NCI-H1694 (cell line): ENCODE measurements around the gene PLEKHA6.

ENCODE experiments used
- DNase-seq: peaks from one replicate; lab custom pipeline; 2025; lab: John Stamatoyannopoulos, UW

The PLEKHA6 gene

GRCh38 chr1:204262506-204263253, 97.0 kb downstream of the PLEKHA6 start:
- DNase-seq: no peak

GRCh38 chr1:204261746-204262505, 97.8 kb downstream of the PLEKHA6 start:
- no peak for DNase-seq

GRCh38 chr1:204261266-204261665, 98.5 kb downstream of the PLEKHA6 start:
- DNase-seq: no peak

GRCh38 chr1:204260601-204261197, 99.0 kb downstream of the PLEKHA6 start:
- no peak for DNase-seq

- DNase-seq: no peak
These were observed 99.9 kb downstream of the PLEKHA6 start for GRCh38 chr1:204259782-204260181.

GRCh38 chr1:204259196-204259595, 100.5 kb downstream of the PLEKHA6 start:
- no peak for DNase-seq

GRCh38 chr1:204258213-204259115, 101.3 kb downstream of the PLEKHA6 start:
- peak; percentile 36 for DNase-seq

GRCh38 chr1:204257446-204257845, 102.3 kb downstream of the PLEKHA6 start:
- DNase-seq: no peak

GRCh38 chr1:204256531-204256930, 103.2 kb downstream of the PLEKHA6 start:
- no peak for DNase-seq

- no peak for DNase-seq
These were observed 103.8 kb downstream of the PLEKHA6 start for GRCh38 chr1:204255966-204256365.

GRCh38 chr1:204255225-204255624, 104.5 kb downstream of the PLEKHA6 start:
- peak; percentile 40 for DNase-seq

- DNase-seq: no peak
These were observed 105.6 kb downstream of the PLEKHA6 start for GRCh38 chr1:204254031-204254661.

GRCh38 chr1:204251926-204252689, 107.6 kb downstream of the PLEKHA6 start:
- no peak for DNase-seq

- no peak for DNase-seq
These were observed 108.4 kb downstream of the PLEKHA6 start for GRCh38 chr1:204251286-204251685.

GRCh38 chr1:204250428-204251030, 109.2 kb downstream of the PLEKHA6 start:
- DNase-seq: no peak

GRCh38 chr1:204249736-204250427, 109.8 kb downstream of the PLEKHA6 start:
- no peak for DNase-seq

GRCh38 chr1:204248954-204249353, 110.8 kb downstream of the PLEKHA6 start:
- no peak for DNase-seq

- no peak for DNase-seq
These were observed 112.9 kb downstream of the PLEKHA6 start for GRCh38 chr1:204246876-204247275.

- DNase-seq: no peak
These were observed 116.8 kb downstream of the PLEKHA6 start for GRCh38 chr1:204242920-204243319.

GRCh38 chr1:204241914-204242313, 117.8 kb downstream of the PLEKHA6 start:
- no peak for DNase-seq
